ENCODE measurements around the gene ABR.
"Not testable (repeated sequence)": the region's sequence is repeated elsewhere in the genome, so short reads cannot be mapped to it uniquely, and the experiment has no call there.

ABR gene

GRCh38 chr17:1201132-1201702 is 21.4 kb upstream of the ABR start:
- DNase-seq = peak; percentile 59 to 63

GRCh38 chr17:1199271-1199743 is 19.5 kb upstream of the ABR start:
- not testable (repeated sequence) for DNase-seq

- DNase-seq = peak; percentile 70 to 72
These were observed 18.2 kb upstream of the ABR start for GRCh38 chr17:1197781-1198490.

GRCh38 chr17:1197379-1197778 is 17.6 kb upstream of the ABR start:
- no peak for DNase-seq

- no peak for DNase-seq
These were observed 17.2 kb upstream of the ABR start for GRCh38 chr17:1196946-1197345.

GRCh38 chr17:1192911-1193699 is 13.3 kb upstream of the ABR start:
- DNase-seq = no peak

GRCh38 chr17:1190751-1191331 is 11.1 kb upstream of the ABR start:
- no peak for DNase-seq

GRCh38 chr17:1188812-1189504 is 9.2 kb upstream of the ABR start:
- no peak for DNase-seq

- DNase-seq = peak; percentile 81 to 86
These were observed 7.4 kb upstream of the ABR start for GRCh38 chr17:1186923-1187771.

- DNase-seq = no peak
These were observed 6.5 kb upstream of the ABR start for GRCh38 chr17:1186214-1186820.

- DNase-seq = no peak
These were observed 3.5 kb upstream of the ABR start for GRCh38 chr17:1183171-1183873.

GRCh38 chr17:1182811-1183170 is 3.0 kb upstream of the ABR start:
- no peak for DNase-seq

- DNase-seq = no peak
These were observed 2.0 kb upstream of the ABR start for GRCh38 chr17:1181753-1182137.

- no peak for DNase-seq
These were observed 1.4 kb upstream of the ABR start for GRCh38 chr17:1180958-1181752.

GRCh38 chr17:1179112-1179817 is 516 bp downstream of the ABR start:
- DNase-seq = no peak

- no peak for DNase-seq
These were observed 2.6 kb downstream of the ABR start for GRCh38 chr17:1177016-1177700.

GRCh38 chr17:1174263-1174880 is 5.4 kb downstream of the ABR start:
- no peak for DNase-seq

All from activated T-cell treated with anti-CD3 and anti-CD28 coated beads, Interleukin-2, amount 50 U/mL, for 48 hours (primary cell).